Choroid plexus epithelial cell (primary cell): Measurements from ENCODE around the gene SUV39H2.

Experiments used
- DNase-seq: peaks from one replicate; pipeline ENCODE4 v3.0.0-alpha.2; 2010; ENCODE audit warnings: low read depth
- H3K4me3 ChIP-seq: 2 replicates; pipeline ENCODE4 v1.5.1; 2011; ENCODE audit warnings: low read depth, mild to moderate bottlenecking, control low read depth, low read length, moderate library complexity
- CTCF ChIP-seq: conservative IDR thresholded peaks from 2 replicates; pipeline ENCODE4 v1.5.1; 2011; ENCODE audit warnings: low read depth, mild to moderate bottlenecking, control low read depth, inconsistent platforms, low read length, moderate library complexity

Gene SUV39H2

GRCh38 chr10:14953424-14954000 is 74.8 kb downstream of the SUV39H2 start:
- H3K4me3 ChIP-seq: peak overlapping the region; percentile 85
- TF ChIP-seq CTCF: peak; percentile 35
- DNase-seq: peak; percentile 78
